ENCODE measurements around the gene AP1S2.

The AP1S2 gene

GRCh38 chrX:15813416-15813815 lies 41.2 kb downstream of the AP1S2 start:
- no peak for DNase-seq (ENCODE audit: low read depth)
- H3K4me3 ChIP-seq (ENCODE audit: low read depth, low read length): no peak overlapping the region
- no peak for TF ChIP-seq CTCF (conservative IDR thresholded peaks at IDR 0.05; ENCODE audit: low read depth, low read length)

GRCh38 chrX:15812192-15812938 lies 42.2 kb downstream of the AP1S2 start:
- no peak overlapping the region for H3K4me3 ChIP-seq (ENCODE audit: low read depth, low read length)
- TF ChIP-seq CTCF (conservative IDR thresholded peaks at IDR 0.05; ENCODE audit: low read depth, low read length): no peak
- no peak for DNase-seq (ENCODE audit: low read depth)

GRCh38 chrX:15808254-15808653 lies 46.4 kb downstream of the AP1S2 start:
- TF ChIP-seq CTCF (conservative IDR thresholded peaks at IDR 0.05; ENCODE audit: low read depth, low read length): no peak

GRCh38 chrX:15804563-15804962 lies 50.0 kb downstream of the AP1S2 start:
- DNase-seq (ENCODE audit: low read depth): no peak
- TF ChIP-seq CTCF (conservative IDR thresholded peaks at IDR 0.05; ENCODE audit: low read depth, low read length): no peak

More at GRCh38 chrX:15808254-15808653, 46.4 kb downstream of the AP1S2 start:
- no peak for DNase-seq (ENCODE audit: low read depth)
- no peak overlapping the region for H3K4me3 ChIP-seq (ENCODE audit: low read depth, low read length)

GRCh38 chrX:15797707-15798106 lies 56.9 kb downstream of the AP1S2 start:
- no peak for DNase-seq (ENCODE audit: low read depth)
- H3K4me3 ChIP-seq (ENCODE audit: low read depth, low read length): no peak overlapping the region
- no peak for TF ChIP-seq CTCF (conservative IDR thresholded peaks at IDR 0.05; ENCODE audit: low read depth, low read length)

More at GRCh38 chrX:15804563-15804962, 50.0 kb downstream of the AP1S2 start:
- H3K4me3 ChIP-seq (ENCODE audit: low read depth, low read length): no peak overlapping the region

GRCh38 chrX:15790769-15791290 lies 63.8 kb downstream of the AP1S2 start:
- no peak for TF ChIP-seq CTCF (conservative IDR thresholded peaks at IDR 0.05; ENCODE audit: low read depth, low read length)
- DNase-seq (ENCODE audit: low read depth): peak; percentile 17
- H3K4me3 ChIP-seq (ENCODE audit: low read depth, low read length): peak overlapping the region; percentile 82

Data from choroid plexus epithelial cell (primary cell).